ENCODE results near the gene CDC42SE2. TPM values are rescaled to one million over a fixed set of nuclear protein-coding genes. Genes with fewer than 3 reads are reported as not detected.

Gene CDC42SE2
- total RNA-seq, 1 experiment from 2014 or later = 23.2 TPM

- Histone ChIP-seq H3K56ac (ENCODE audit: insufficient read length, low read depth, low read length) (no peak overlapping the region), H3K9ac (ENCODE audit: extremely low read depth, insufficient read length, low read length) (no peak overlapping the region), H3K18ac (ENCODE audit: insufficient read length, low read depth, low read length) (no peak overlapping the region), H3K27me3 (ENCODE audit: insufficient read depth, low read length) (no peaks in the 10 kb centered on the region), H3K4ac (ENCODE audit: low read depth, low read length) (no peak overlapping the region), H2AK5ac (ENCODE audit: insufficient read length, low read length) (no peak overlapping the region), H3K23me2 (ENCODE audit: insufficient read length, low read depth, low read length, poor library complexity, severe bottlenecking) (no peaks in the 10 kb centered on the region), H4K5ac (ENCODE audit: insufficient read length, low read depth, low read length) (no peak overlapping the region), H2BK20ac (ENCODE audit: low read depth, low read length, poor library complexity, severe bottlenecking) (no peak overlapping the region), H3K14ac (ENCODE audit: insufficient read depth, low read length) (no peak overlapping the region), H2BK12ac (ENCODE audit: insufficient read length, low read depth, low read length) (no peak overlapping the region), H3K9me3 (ENCODE audit: control insufficient read depth, low read depth, low read length) (no peaks in the 10 kb centered on the region), H2BK5ac (ENCODE audit: insufficient read length, low read length) (no peak overlapping the region), H2BK15ac (ENCODE audit: low read depth, low read length) (no peak overlapping the region), H3K79me1 (ENCODE audit: insufficient read depth, low read depth, low read length, poor library complexity, severe bottlenecking) (no peaks in the 10 kb centered on the region), H3K23ac (ENCODE audit: insufficient read length, low read depth, low read length) (no peak overlapping the region), H4K8ac (replicated peaks; ENCODE audit: insufficient read length, low read depth, low read length) (no peak overlapping the region), H2BK120ac (ENCODE audit: low read depth, low read length, poor library complexity, severe bottlenecking) (no peak overlapping the region), H4K20me1 (ENCODE audit: control insufficient read depth, insufficient read depth, insufficient read length) (no peaks in the 10 kb centered on the region), H4K91ac (ENCODE audit: insufficient read length, low read depth, low read length) (no peak overlapping the region), H3T11ph (ENCODE audit: low read length) (no peak overlapping the region), H3K4me2 (ENCODE audit: insufficient read depth, insufficient read length, low read length) (no peak overlapping the region), H3K27ac (ENCODE audit: insufficient read length, low read depth, low read length) (no peak overlapping the region), H3K79me2 (ENCODE audit: insufficient read depth, low read length) (peaks cover 2% of the 10 kb centered on the region; the same call in 1 of the 2 replicates), H3K4me1 (ENCODE audit: insufficient read depth, low read length) (no peaks in the 10 kb centered on the region), H2AFZ (ENCODE audit: low read length) (no peak overlapping the region)
- peaks cover 21 to 25% of the 10 kb centered on the region in 2 experiments for H3K4me1 Mint-ChIP-seq
- H3K36me3 Mint-ChIP-seq (ENCODE audit: insufficient read depth in 1 of 3, low read depth in 3 of 3) = peaks cover 2 to 4% (median 2%) of the 10 kb centered on the region in 3 experiments; a peak in 4 of 7 replicates
- DNase-seq = no peak
- no peaks in the 10 kb centered on the region for H3K27me3 Mint-ChIP-seq (ENCODE audit: low read depth)
- TF ChIP-seq CTCF (conservative IDR thresholded peaks at IDR 0.05) = no peak
- WGBS (ENCODE audit: extremely low coverage, insufficient read length, low lambda C conversion rate) = no CpG with 5 or more reads among the region's 16 CpGs
- H3K27ac Mint-ChIP-seq = no peak overlapping the region
- H3K9me3 Mint-ChIP-seq = peaks cover 0 to 3% of the 10 kb centered on the region in 2 experiments; a peak in 3 of 5 replicates
- no peak overlapping the region for H3K4me3 Mint-ChIP-seq
Observed at GRCh38 chr5:131266370-131267060, 2.7 kb downstream of the CDC42SE2 start.
